HEK293T (cell line): Measurements from ENCODE around the gene AGAP1.

Source experiments
- BHLHE40 ChIP-seq: fragments of 450-650 bp; IDR thresholded peaks from 2 replicates; pipeline ENCODE4 v1.6.1; 2016; ENCODE audit warnings: mild to moderate bottlenecking, moderate library complexity, borderline replicate concordance
- ELF4 ChIP-seq: fragments of 450-650 bp; IDR thresholded peaks from 2 replicates; pipeline ENCODE4 v1.6.1; 2017; ENCODE audit warnings: antibody characterized with exemption
- FOXA1 ChIP-seq: fragments of 450-650 bp; IDR thresholded peaks from 2 replicates; pipeline ENCODE4 v1.6.1; 2016; ENCODE audit warnings: mild to moderate bottlenecking
- FOXK2 ChIP-seq: fragments of 450-650 bp; IDR thresholded peaks from 2 replicates; pipeline ENCODE4 v1.6.1; 2016; ENCODE audit warnings: mild to moderate bottlenecking
- FOXM1 ChIP-seq: fragments of 450-650 bp; IDR thresholded peaks from 2 replicates; pipeline ENCODE4 v1.6.1; 2017; ENCODE audit warnings: mild to moderate bottlenecking, borderline replicate concordance
- NFRKB ChIP-seq: fragments of 450-650 bp; IDR thresholded peaks from 2 replicates; pipeline ENCODE4 v1.6.1; 2016; ENCODE audit warnings: mild to moderate bottlenecking, moderate library complexity
- PKNOX1 ChIP-seq: fragments of 450-650 bp; IDR thresholded peaks from 2 replicates; pipeline ENCODE4 v1.6.1; 2016
- SP1 ChIP-seq: fragments of 450-650 bp; IDR thresholded peaks from 2 replicates; pipeline ENCODE4 v1.6.1; 2017
- SUZ12 ChIP-seq: fragments of 450-650 bp; IDR thresholded peaks from 2 replicates; pipeline ENCODE4 v1.6.1; 2016; ENCODE audit warnings: mild to moderate bottlenecking
- TARDBP ChIP-seq: fragments of 450-650 bp; IDR thresholded peaks from 2 replicates; pipeline ENCODE4 v1.6.1; 2016
- ZNF384 ChIP-seq: fragments of 450-650 bp; IDR thresholded peaks from 2 replicates; pipeline ENCODE4 v1.6.1; 2016

- TF ChIP-seq FOXK2, result no peak
- TF ChIP-seq PKNOX1, result no peak
- no peak for TF ChIP-seq TARDBP
- no peak for TF ChIP-seq ELF4
- no peak for TF ChIP-seq BHLHE40
- TF ChIP-seq FOXA1, result no peak
- no peak for TF ChIP-seq NFRKB
- no peak for TF ChIP-seq SP1
- no peak for TF ChIP-seq SUZ12
- TF ChIP-seq FOXM1, result no peak
- no peak for TF ChIP-seq ZNF384
These were observed 634.5 kb downstream of the AGAP1 start for GRCh38 chr2:236128321-236128720.
